Cardiac fibroblast (primary cell): ENCODE results near the gene CLCN2.
A peak's percentile ranks its signal among the peaks of the same experiment; 100 is the strongest.

Experiments
- DNase-seq, 2 donors: peaks; one replicate each; pipeline versions ENCODE4 v3.0.0 to v3.0.0-alpha.2; 2010; ENCODE audit warnings: low read depth in 2 of 2
- H3K4me3 ChIP-seq, 2 donors: replicated peaks in 1 of 2; 1 replicate in 1 of 2; 2 replicates in 1 of 2; pipeline ENCODE4 v1.5.1; 2011; ENCODE audit warnings: low read depth in 2 of 2, low read length in 2 of 2, mild to moderate bottlenecking in 2 of 2, moderate library complexity in 1 of 2
- CTCF ChIP-seq: IDR thresholded peaks from one replicate; pipeline ENCODE4 v1.5.1; 2011; ENCODE audit warnings: low read depth, mild to moderate bottlenecking, low read length, inconsistent platforms

CLCN2 gene

GRCh38 chr3:184337399-184337714, 24.0 kb downstream of the CLCN2 start, which contains the start of gene FAM131A:
Gene FAM131A, plus strand, starts transcription at chr3:184337600. Its CDS starts 31 bp downstream, at chr3:184337631.
- DNase-seq, result peak in 1 of 2 donors; percentile 79
- no peak for TF ChIP-seq CTCF
- peak within 1 kb of the TSS; percentile 60 to 69 for H3K4me3 ChIP-seq

GRCh38 chr3:184336547-184337398, 24.6 kb downstream of the CLCN2 start:
- peak overlapping the region; percentile 60 to 69 for H3K4me3 ChIP-seq
- DNase-seq, result peak; percentile 72 to 80
- no peak for TF ChIP-seq CTCF

GRCh38 chr3:184335661-184336546, 25.5 kb downstream of the CLCN2 start:
- DNase-seq, result peak; percentile 80 to 84
- H3K4me3 ChIP-seq, result peak overlapping the region; percentile 60 to 69
- TF ChIP-seq CTCF, result no peak

- no peak for DNase-seq
- H3K4me3 ChIP-seq, result no peak overlapping the region
- no peak for TF ChIP-seq CTCF
Measured at GRCh38 chr3:184335291-184335660, 26.1 kb downstream of the CLCN2 start.

- no peak overlapping the region for H3K4me3 ChIP-seq
- peak in 1 of 2 donors; percentile 72 for DNase-seq
- no peak for TF ChIP-seq CTCF
Measured at GRCh38 chr3:184334470-184335158, 26.8 kb downstream of the CLCN2 start.

- no peak for TF ChIP-seq CTCF
- H3K4me3 ChIP-seq, result no peak overlapping the region
- no peak for DNase-seq
Measured at GRCh38 chr3:184333700-184334099, 27.7 kb downstream of the CLCN2 start.
